PC-3 (cell line): ENCODE data around the gene VWC2. TPM values are rescaled to one million over a fixed set of nuclear protein-coding genes. Genes with fewer than 3 reads are reported as not detected.

Experiments used
- ATAC-seq: fragments of 200-7000 bp; cut with Tn5 transposase; 2 replicates; pipeline ENCODE4 v1.9.1; 2020; ENCODE audit warnings: mild to moderate bottlenecking, moderate library complexity
- BruUV-seq: library from RNA; stranded (reverse); fragments of 400-500 nt; replicated peaks from 2 replicates; lab custom pipeline; 2021; lab: Mats Ljungman, UMichigan
- CTCF ChIA-PET: fragments of 300-600 bp; sonication (Branson Sonifier 250); formaldehyde crosslinking; loops from one replicate; lab custom pipeline; 2022; ENCODE audit warnings: antibody characterized with exemption; lab: Charles Lee
- POLR2A ChIA-PET: fragments of 300-600 bp; sonication (Branson Sonifier 250); formaldehyde crosslinking; loops from one replicate; lab custom pipeline; 2022; ENCODE audit warnings: antibody characterized with exemption; ENCODE audit not compliant: unreplicated experiment; lab: Charles Lee
- DNase-seq: peaks from one replicate; pipeline ENCODE4 v3.0.0-alpha.2; 2015
- H2AFZ ChIP-seq: fragments of 300-600 bp; sonication (generic); 2 replicates; pipeline ENCODE4 v1.6.0; 2016; ENCODE audit warnings: antibody characterized with exemption, low read length
- H3F3A ChIP-seq: fragments of 300-600 bp; sonication (generic); one replicate; pipeline ENCODE4 v1.6.0; 2017; ENCODE audit warnings: antibody characterized with exemption, low read length, control low read depth, mild to moderate bottlenecking; ENCODE audit not compliant: unreplicated experiment
- H3K27ac ChIP-seq: fragments of 300-600 bp; sonication (generic); 2 replicates; pipeline ENCODE4 v1.5.1; 2016; ENCODE audit warnings: mild to moderate bottlenecking, low read length
- H3K27me3 ChIP-seq: fragments of 300-600 bp; sonication (generic); 2 replicates; pipeline ENCODE4 v1.6.1; 2016; ENCODE audit warnings: low read length, mixed read lengths
- H3K36me3 ChIP-seq: fragments of 300-600 bp; sonication (generic); 2 replicates; pipeline ENCODE4 v1.6.1; 2016; ENCODE audit warnings: low read depth, mixed run types, low read length, mixed read lengths
- H3K4me1 ChIP-seq: fragments of 300-600 bp; sonication (generic); 2 replicates; pipeline ENCODE4 v1.5.1; 2016; ENCODE audit warnings: low read length; ENCODE audit not compliant: insufficient read depth
- H3K4me2 ChIP-seq: fragments of 300-600 bp; sonication (generic); 2 replicates; pipeline ENCODE4 v1.6.0; 2016; ENCODE audit warnings: low read length
- H3K4me3 ChIP-seq: fragments of 300-600 bp; sonication (generic); 2 replicates; pipeline ENCODE4 v1.5.1; 2016; ENCODE audit warnings: mild to moderate bottlenecking, low read length, mixed read lengths
- H3K79me2 ChIP-seq: fragments of 300-600 bp; sonication (generic); 2 replicates; pipeline ENCODE4 v1.6.1; 2017; ENCODE audit warnings: low read length, mixed read lengths
- H3K9ac ChIP-seq: fragments of 300-600 bp; sonication (generic); 2 replicates; pipeline ENCODE4 v1.6.0; 2016; ENCODE audit warnings: mild to moderate bottlenecking, low read length
- H3K9me2 ChIP-seq: fragments of 300-600 bp; sonication (generic); replicated peaks from 2 replicates; pipeline ENCODE4 v1.6.1; 2016; ENCODE audit warnings: mixed run types, low read length, mixed read lengths
- H3K9me3 ChIP-seq: fragments of 300-600 bp; sonication (generic); 2 replicates; pipeline ENCODE4 v1.6.1; 2016; ENCODE audit warnings: low read length, mixed read lengths
- H4K20me1 ChIP-seq: fragments of 300-600 bp; sonication (generic); 2 replicates; pipeline ENCODE4 v1.6.1; 2016; ENCODE audit warnings: low read length, mixed read lengths
- CTCF ChIP-seq: fragments of 300-600 bp; sonication (generic); conservative IDR thresholded peaks from 2 replicates; pipeline ENCODE4 v1.5.1; 2017; ENCODE audit warnings: antibody characterized with exemption, low read depth, mild to moderate bottlenecking, low read length
- EZH2 ChIP-seq: fragments of 300-600 bp; sonication (generic); IDR thresholded peaks from one replicate; pipeline ENCODE4 v1.6.1; 2017; ENCODE audit warnings: antibody characterized with exemption, mild to moderate bottlenecking, low read length; ENCODE audit not compliant: unreplicated experiment
- EZH2phosphoT487 ChIP-seq: fragments of 300-600 bp; sonication (generic); IDR thresholded peaks from 2 replicates; pipeline ENCODE4 v1.6.1; 2018; ENCODE audit warnings: mild to moderate bottlenecking, antibody characterized with exemption, low read length, borderline replicate concordance
- intact Hi-C: fragments of 100-400 bp; cut with micrococcal nuclease; formaldehyde crosslinking; loops from 2 replicates; pipeline ENCODE4 v1.9.0; 2023
- total RNA-seq: library from RNA; depleted of rRNA; stranded (reverse); fragments of >200 nt; gene quantifications from 2 replicates; pipeline ENCODE4 v1.2.3, GENCODE V29; 2014

VWC2 gene
- total RNA-seq, 1 experiment from 2014 or later, result not detected

- DNase-seq (no peak), ATAC-seq (no peak)
- TF ChIP-seq EZH2phosphoT487 (no peak), EZH2 (no peak), CTCF (no peak)
- BruUV-seq, result no TSS peak
- CTCF ChIA-PET, result no interaction called here
- no peaks in the 10 kb centered on the region for H3F3A ChIP-seq
- POLR2A ChIA-PET, result no interaction called here
- no peak overlapping the region for H3K9ac ChIP-seq
- no peaks in the 10 kb centered on the region for H3K4me1 ChIP-seq
- no peaks in the 10 kb centered on the region for H3K36me3 ChIP-seq
- H3K4me3 ChIP-seq, result no peak overlapping the region
- H3K9me3 ChIP-seq, result no peaks in the 10 kb centered on the region
- H3K27ac ChIP-seq, result no peak overlapping the region
- peaks cover 40% of the 10 kb centered on the region for H3K27me3 ChIP-seq
- H2AFZ ChIP-seq, result no peak overlapping the region
- H3K4me2 ChIP-seq, result no peak overlapping the region
- no peaks in the 10 kb centered on the region for H3K9me2 ChIP-seq
- no peaks in the 10 kb centered on the region for H3K79me2 ChIP-seq
- intact Hi-C loops, result no loop called here
- no peaks in the 10 kb centered on the region for H4K20me1 ChIP-seq
Measured at GRCh38 chr7:49802600-49802999, 29.2 kb downstream of the VWC2 start.

- no TSS peak for BruUV-seq
- Histone ChIP-seq H3K36me3 (no peaks in the 10 kb centered on the region), H4K20me1 (no peaks in the 10 kb centered on the region), H3K9me2 (no peaks in the 10 kb centered on the region), H3K9ac (no peak overlapping the region), H3K27ac (no peak overlapping the region), H3K9me3 (no peaks in the 10 kb centered on the region), H3K4me3 (no peak overlapping the region), H3K4me1 (no peaks in the 10 kb centered on the region), H3K27me3 (peaks cover 40% of the 10 kb centered on the region), H2AFZ (no peak overlapping the region), H3K79me2 (no peaks in the 10 kb centered on the region), H3F3A (no peaks in the 10 kb centered on the region), H3K4me2 (no peak overlapping the region)
- ChIA-PET POLR2A (no interaction called here), CTCF (no interaction called here)
- intact Hi-C loops, result no loop called here
- no peak for DNase-seq
- no peak for TF ChIP-seq CTCF
- TF ChIP-seq EZH2phosphoT487, result no peak
- no peak for TF ChIP-seq EZH2
- ATAC-seq, result no peak
Measured at GRCh38 chr7:49803812-49804211, 30.4 kb downstream of the VWC2 start.

GRCh38 chr7:49805371-49806007, 32.1 kb downstream of the VWC2 start:
- no TSS peak for BruUV-seq
- Histone ChIP-seq H3K27ac (no peak overlapping the region), H3K9ac (no peak overlapping the region), H3K9me2 (no peaks in the 10 kb centered on the region), H3K9me3 (no peaks in the 10 kb centered on the region), H3F3A (no peaks in the 10 kb centered on the region), H3K79me2 (no peaks in the 10 kb centered on the region), H3K4me3 (no peak overlapping the region), H3K36me3 (no peaks in the 10 kb centered on the region), H2AFZ (no peak overlapping the region), H3K4me2 (no peak overlapping the region), H4K20me1 (no peaks in the 10 kb centered on the region), H3K4me1 (no peaks in the 10 kb centered on the region), H3K27me3 (peaks cover 42% of the 10 kb centered on the region)
- TF ChIP-seq CTCF (no peak), EZH2phosphoT487 (no peak)
- ChIA-PET CTCF (no interaction called here), POLR2A (no interaction called here)
- DNase-seq, result no peak
- intact Hi-C loops, result no loop called here
- no peak for ATAC-seq
